Thyroid gland (tissue), 4 donors: Measurements from ENCODE around the gene PET100.

Experiments
- CTCF ChIP-seq, 6 experiments: fragments of 200-600 bp in 3 of 6; fragments of 450-650 bp in 3 of 6; sonication (generic) in 3 of 6; IDR thresholded peaks; one replicate each; pipeline ENCODE4 v1.5.1; 2016 to 2019; ENCODE audit warnings: antibody characterized with exemption in 6 of 6, mild to moderate bottlenecking in 2 of 6, inconsistent platforms in 1 of 6, moderate library complexity in 1 of 6
- POLR2A ChIP-seq, 2 donors: fragments of 450-650 bp; IDR thresholded peaks; one replicate each; pipeline ENCODE4 v1.6.1; 2017; ENCODE audit warnings: antibody characterized with exemption in 2 of 2, mild to moderate bottlenecking in 2 of 2, moderate library complexity in 1 of 2

GRCh38 chr19:7663706-7664105 is 34.1 kb downstream of the PET100 start:
- no peak for TF ChIP-seq CTCF (IDR thresholded peaks at IDR 0.05)
- TF ChIP-seq POLR2A (IDR thresholded peaks at IDR 0.05): no peak
